ENCODE data around the gene TWIST2. TPM values are rescaled to one million over a fixed set of nuclear protein-coding genes. Genes with fewer than 3 reads are reported as not detected.

TWIST2 gene
- total and polyA plus RNA-seq, 9 of the 15 experiments (the other 6 are each of a cell fraction or from before 2014, with no cell fraction given) = not detected

DNA sequence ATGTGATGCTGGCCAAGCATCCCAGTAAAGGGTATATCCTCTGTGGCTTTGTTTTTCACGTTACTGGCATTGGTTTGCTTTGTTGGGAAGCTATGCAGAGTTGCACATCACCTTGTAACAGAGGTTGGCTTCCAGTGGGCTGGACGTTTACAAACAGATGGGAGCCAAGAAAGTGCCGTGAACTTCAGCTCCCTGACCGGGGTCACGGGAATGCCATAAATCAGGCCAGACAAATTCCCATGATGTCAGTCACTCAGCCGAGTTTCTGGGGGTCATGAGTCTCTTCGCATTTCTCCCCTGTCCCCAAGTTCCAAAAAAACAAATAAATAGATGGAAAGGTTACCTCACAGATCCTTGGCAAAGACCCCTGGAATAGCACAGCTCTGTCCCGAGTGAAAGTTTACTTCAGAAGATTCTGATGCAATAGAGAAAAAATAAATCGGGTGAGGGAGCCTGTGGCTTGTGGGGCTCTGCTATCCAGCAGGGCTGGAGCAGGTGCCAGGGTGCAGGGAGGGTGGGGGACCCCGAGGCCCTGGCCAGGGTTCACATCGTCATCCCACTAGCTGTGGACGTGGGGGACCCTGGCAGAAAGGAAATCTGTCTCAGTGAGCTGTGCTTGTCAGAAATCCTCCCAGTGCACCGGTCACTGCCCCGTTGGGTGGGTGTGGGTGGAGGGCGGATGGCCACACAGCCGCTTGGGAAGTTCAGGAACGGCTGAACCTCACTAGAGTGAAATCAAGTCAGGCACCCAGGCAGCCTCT is 27.8 kb downstream of the TWIST2 start:
- H3K79me2 ChIP-seq (ENCODE audit: control insufficient read depth, insufficient read depth, low read length) = no peaks in the 10 kb centered on the region
- no peaks in the 10 kb centered on the region for H4K20me1 ChIP-seq (replicated peaks; ENCODE audit: control insufficient read depth, insufficient read depth, low read length)
- H3K27ac ChIP-seq (ENCODE audit: extremely low read depth, low read depth, low read length) = no peak overlapping the region
- H3K4me1 ChIP-seq (replicated peaks in 1 of 2; ENCODE audit: control insufficient read depth in 2 of 2, insufficient read depth in 2 of 2, low read length in 2 of 2) = no peaks in the 10 kb centered on the region
- H3K9ac ChIP-seq (ENCODE audit: insufficient read depth in 1 of 2, low read depth in 2 of 2, low read length in 2 of 2) = no peak overlapping the region
- ATAC-seq (no peak), DNase-seq (ENCODE audit: extremely low read depth in 1 of 4, low spot score in 3 of 4) (no peak), FAIRE-seq (no peak)
- no peaks in the 10 kb centered on the region for H3K9me3 ChIP-seq (replicated peaks; ENCODE audit: control insufficient read depth, insufficient read depth, low read depth, low read length)
- H3K9me1 ChIP-seq (ENCODE audit: control insufficient read depth, insufficient read depth, low read length) = no peaks in the 10 kb centered on the region
- 0% methylated on average over 17 of the region's 17 CpGs for WGBS (ENCODE audit: insufficient coverage, low coverage, missing lambda C conversion rate)
- ChIA-PET CTCF (ENCODE audit: low intra/inter-chr PET ratio) (no interaction called here), POLR2A (interaction anchor here (1.4 kb wide), 1 partner anchor 12 kb away, joined by 6 read pairs; no protein-coding TSS in a partner anchor)
- H3K4me3 ChIP-seq = no peak overlapping the region
- H3K4me2 ChIP-seq (ENCODE audit: insufficient read depth, low read length) = no peak overlapping the region
- in situ Hi-C loops (cut with MboI) = no loop called here
- intact Hi-C loops (cut with micrococcal nuclease) = no loop called here
- no peaks in the 10 kb centered on the region for H3K36me3 ChIP-seq (ENCODE audit: control insufficient read depth, insufficient read depth, low read length)
- no TSS peak for BruUV-seq (replicated peaks)
- no peak overlapping the region for H2AFZ ChIP-seq (ENCODE audit: low read depth, low read length)
- no peaks in the 10 kb centered on the region; a peak in 1 of 5 replicates for H3K27me3 ChIP-seq (ENCODE audit: control insufficient read depth in 2 of 2, insufficient read depth in 2 of 2, low read length in 2 of 2)
- TF ChIP-seq ZBTB5 (IDR thresholded peaks at IDR 0.05) (no peak), ZNF766 (CRISPR knock-in tag; conservative IDR thresholded peaks at IDR 0.05) (no peak), LCOR (CRISPR knock-in tag; IDR thresholded peaks at IDR 0.05) (no peak), SRSF1 (IDR thresholded peaks at IDR 0.05; ENCODE audit: low read depth, low read length) (no peak), TFAM (CRISPR knock-in tag; conservative IDR thresholded peaks at IDR 0.05) (no peak), ZNF384 (IDR thresholded peaks at IDR 0.05; ENCODE audit: low read depth, low read length) (no peak), FOXA1 (IDR thresholded peaks at IDR 0.05; ENCODE audit: borderline replicate concordance) (no peak)
- TF ChIP-seq, protein P1, sequence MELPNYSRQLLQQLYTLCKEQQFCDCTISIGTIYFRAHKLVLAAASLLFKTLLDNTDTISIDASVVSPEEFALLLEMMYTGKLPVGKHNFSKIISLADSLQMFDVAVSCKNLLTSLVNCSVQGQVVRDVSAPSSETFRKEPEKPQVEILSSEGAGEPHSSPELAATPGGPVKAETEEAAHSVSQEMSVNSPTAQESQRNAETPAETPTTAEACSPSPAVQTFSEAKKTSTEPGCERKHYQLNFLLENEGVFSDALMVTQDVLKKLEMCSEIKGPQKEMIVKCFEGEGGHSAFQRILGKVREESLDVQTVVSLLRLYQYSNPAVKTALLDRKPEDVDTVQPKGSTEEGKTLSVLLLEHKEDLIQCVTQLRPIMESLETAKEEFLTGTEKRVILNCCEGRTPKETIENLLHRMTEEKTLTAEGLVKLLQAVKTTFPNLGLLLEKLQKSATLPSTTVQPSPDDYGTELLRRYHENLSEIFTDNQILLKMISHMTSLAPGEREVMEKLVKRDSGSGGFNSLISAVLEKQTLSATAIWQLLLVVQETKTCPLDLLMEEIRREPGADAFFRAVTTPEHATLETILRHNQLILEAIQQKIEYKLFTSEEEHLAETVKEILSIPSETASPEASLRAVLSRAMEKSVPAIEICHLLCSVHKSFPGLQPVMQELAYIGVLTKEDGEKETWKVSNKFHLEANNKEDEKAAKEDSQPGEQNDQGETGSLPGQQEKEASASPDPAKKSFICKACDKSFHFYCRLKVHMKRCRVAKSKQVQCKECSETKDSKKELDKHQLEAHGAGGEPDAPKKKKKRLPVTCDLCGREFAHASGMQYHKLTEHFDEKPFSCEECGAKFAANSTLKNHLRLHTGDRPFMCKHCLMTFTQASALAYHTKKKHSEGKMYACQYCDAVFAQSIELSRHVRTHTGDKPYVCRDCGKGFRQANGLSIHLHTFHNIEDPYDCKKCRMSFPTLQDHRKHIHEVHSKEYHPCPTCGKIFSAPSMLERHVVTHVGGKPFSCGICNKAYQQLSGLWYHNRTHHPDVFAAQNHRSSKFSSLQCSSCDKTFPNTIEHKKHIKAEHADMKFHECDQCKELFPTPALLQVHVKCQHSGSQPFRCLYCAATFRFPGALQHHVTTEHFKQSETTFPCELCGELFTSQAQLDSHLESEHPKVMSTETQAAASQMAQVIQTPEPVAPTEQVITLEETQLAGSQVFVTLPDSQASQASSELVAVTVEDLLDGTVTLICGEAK (IDR thresholded peaks at IDR 0.05) = no peak
- TF ChIP-seq, protein P1 (CRISPR knock-in tag; IDR thresholded peaks at IDR 0.05) = no peak

All from K562 (cell line).